Effector CD8-positive, alpha-beta T cell (primary cell): ENCODE data around the gene FUT6.

ENCODE experiments used
- DNase-seq: peaks from one replicate; lab custom pipeline; 2025; lab: John Stamatoyannopoulos, UW

FUT6 gene

DNA sequence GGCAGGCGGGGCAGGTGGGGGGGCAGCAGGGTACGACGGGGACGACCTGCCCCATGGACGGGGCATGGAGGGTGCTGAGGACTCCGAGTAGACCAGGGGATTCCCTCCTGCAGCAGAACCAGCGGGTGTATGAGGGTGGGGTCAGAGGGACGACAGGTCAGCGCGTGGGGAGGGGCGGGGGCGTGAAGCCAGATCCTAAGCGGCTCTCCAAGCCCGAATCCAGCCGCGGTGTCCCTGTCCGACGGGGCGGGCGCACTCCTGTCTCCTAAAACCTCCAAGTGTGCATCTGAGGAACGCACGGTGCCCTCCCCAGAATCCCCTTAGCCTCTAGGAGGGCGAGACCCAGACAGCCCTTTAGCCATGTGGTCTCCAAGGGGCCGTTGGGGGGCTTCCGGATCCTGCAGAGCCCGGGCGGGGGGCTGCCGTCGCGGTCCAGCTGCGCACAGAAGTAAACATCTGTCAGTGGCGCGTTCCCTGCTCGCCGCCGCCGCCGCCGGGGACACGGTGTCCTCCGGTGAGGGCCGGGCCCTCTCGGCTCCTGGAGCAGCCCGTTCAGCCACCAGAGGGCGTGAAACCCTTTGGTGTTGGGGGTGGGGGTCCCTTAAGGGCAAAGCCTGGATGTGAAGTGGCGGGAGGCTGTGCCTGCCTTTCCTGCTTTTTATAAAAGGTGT lies 33.9 kb downstream of the FUT6 start:
- DNase-seq = peak; percentile 64

DNA sequence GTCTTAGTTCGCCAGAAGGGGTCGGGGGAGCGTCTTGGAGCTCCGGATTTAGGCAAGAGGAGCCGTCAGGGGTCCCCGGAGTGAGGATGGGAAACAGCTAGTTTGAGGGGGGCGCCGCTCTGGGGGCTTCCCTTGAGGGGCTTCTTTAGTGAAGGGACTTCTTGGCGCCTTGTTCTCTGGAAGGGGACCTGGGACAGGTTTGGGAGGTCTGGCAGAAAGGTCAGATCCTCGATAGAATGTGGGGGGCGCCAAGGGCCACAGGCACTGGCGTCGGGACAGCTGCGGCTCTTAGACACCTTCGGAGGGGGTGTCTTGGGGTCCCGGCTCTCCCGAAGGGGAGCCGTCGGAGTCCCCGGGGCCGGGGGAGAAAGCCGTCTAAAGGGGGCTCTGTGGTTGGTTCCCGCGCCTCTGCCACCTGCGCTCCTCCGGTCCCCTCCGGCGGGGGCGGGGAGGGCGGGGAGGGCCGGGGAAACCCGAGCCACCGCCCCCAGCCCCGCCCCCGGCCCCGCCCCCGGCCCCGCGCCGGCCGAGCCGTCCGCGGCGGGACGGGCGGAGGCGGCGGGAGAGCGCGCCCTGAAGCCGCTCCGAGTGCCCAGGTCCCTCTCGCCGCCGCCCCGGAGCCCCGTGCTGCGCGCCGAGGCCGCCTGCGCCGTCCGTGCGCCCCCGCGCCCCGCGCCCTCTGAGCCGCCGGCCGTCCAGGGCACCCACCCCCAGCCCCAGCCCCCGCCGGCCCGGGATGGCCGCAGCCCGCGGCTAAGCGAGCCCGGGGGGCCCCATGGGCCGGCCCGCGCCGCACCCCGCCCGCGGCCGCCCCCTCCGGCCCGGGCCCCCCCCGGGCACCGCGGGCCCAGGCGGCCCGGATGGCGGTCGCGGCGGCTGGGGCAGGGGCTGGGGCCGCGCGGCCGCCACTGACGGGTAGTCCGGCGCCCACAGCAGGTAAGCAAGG lies 34.7 kb downstream of the FUT6 start, which contains the start of gene NRTN:
Gene NRTN, plus strand, starts transcription at position 552 of the 946 bp plus-strand sequence. CDS start 19,099 bp downstream, outside the sequence.
- DNase-seq = peak; percentile 53

GRCh38 chr19:5803752-5804515 lies 35.6 kb downstream of the FUT6 start:
- peak; percentile 90 for DNase-seq

- no peak for DNase-seq
Observed at GRCh38 chr19:5803441-5803751, 36.1 kb downstream of the FUT6 start.

DNA sequence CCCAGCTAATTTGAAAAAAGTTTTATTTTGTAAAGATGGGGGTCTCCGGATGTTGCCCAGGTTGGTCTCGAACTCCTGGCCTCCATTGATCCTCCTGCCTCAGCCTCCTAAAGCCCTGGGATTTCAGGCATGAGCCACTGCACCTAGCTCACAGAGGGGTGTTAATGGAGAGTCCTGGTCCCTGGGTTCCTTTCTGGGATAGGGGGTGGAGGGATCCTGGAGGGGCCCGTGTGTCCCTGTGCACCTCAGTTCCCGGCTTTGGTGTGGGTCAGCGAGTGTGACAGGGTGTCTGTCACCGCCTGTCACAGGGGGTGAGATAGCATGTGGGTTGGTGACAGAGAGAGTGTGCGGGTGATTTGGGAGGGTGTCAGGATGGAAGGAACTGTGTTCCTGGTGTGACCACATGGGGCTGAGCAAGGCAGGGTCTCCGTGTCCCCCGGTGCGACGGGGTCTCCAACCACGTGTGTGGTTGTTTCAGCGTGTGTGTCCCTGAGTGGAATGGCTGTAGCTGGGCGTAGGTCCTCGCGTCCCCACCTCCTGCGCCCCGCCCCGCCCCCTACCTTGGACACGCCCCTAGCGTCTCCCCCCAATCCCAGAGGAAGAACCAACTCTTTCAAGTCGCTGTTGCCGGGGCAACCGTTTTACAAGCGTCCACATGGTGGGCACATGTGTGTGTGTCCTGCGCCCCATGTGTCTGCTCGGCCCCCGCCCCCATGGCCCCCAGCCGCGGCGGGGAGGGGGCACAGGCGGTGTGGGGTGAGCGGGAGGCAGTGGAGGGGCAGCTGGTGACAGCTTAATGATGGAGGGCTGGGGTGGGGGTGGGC lies 37.5 kb downstream of the FUT6 start:
- DNase-seq = peak; percentile 18

GRCh38 chr19:5800361-5801270 lies 38.9 kb downstream of the FUT6 start:
- no peak for DNase-seq

DNA sequence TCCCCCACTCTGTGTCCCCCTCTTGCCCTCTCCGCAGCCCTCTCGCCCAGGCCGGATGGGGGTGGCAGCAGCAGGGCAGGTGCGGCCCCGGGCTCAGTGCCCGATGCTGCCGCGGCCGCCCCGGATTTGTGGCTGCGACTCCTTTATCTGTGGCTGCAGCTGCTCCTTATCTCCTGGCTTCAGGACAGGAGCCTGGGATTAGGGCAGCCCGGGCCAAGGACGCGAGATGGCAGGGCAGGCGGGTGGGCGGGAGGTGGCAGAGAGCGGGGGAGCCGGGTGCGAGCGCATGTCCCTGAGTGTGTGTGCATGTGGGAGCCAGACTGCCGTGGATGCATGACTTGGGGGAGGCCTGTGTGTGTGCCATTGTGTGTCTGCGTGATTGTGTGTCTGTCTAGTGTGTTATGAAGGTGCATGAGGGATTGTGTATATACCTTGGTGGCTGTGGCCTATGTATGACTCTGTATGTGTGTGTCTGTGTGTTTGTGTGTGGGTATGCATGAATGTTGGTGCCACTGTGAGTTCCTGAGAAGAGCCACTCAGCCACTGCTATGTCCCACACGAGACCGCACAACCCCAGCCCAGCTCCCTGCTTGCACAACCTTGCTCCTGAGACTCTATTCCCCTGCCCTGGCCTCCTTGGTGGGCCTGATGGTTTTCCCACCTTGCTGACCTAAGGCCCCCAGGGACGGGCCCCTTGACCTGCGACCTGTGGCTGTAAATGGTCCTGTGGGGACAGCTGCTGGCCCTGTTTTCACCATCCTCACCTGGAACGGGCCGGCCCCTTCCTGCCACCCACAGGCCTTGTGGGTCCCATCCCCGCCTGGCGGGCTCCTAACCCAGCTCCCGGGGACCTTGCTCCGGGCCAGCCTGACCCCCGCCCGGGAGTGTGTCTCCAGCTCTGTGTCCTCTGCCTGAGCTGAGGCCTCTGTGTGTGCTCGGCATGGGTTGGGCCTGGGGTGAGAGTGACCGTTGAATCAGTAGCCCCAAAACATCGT lies 40.0 kb downstream of the FUT6 start:
- DNase-seq = no peak

- no peak for DNase-seq
Observed at GRCh38 chr19:5798244-5798643, 41.3 kb downstream of the FUT6 start.

- DNase-seq = no peak
Observed at GRCh38 chr19:5795382-5795919, 44.1 kb downstream of the FUT6 start.

DNA sequence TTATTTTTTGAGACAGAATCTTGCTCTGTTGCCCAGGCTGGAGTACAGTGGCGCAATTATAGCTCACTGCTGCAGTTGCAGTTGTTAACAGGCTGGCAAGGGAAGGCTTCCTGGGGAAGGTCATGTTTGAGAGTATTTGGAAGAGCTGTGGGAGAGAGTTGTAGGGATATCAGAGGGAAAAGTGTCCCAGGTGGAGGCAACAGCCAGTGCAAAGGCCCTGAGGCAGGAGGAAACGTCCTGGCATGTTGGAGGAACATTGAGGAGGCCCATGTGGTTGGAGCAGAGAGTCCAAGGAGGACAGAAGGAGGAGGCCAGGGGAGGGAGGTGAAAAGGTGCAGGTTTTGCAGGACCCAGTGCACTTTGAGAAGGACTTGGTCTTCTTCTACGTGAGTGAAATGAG lies 46.3 kb downstream of the FUT6 start:
- no peak for DNase-seq

DNA sequence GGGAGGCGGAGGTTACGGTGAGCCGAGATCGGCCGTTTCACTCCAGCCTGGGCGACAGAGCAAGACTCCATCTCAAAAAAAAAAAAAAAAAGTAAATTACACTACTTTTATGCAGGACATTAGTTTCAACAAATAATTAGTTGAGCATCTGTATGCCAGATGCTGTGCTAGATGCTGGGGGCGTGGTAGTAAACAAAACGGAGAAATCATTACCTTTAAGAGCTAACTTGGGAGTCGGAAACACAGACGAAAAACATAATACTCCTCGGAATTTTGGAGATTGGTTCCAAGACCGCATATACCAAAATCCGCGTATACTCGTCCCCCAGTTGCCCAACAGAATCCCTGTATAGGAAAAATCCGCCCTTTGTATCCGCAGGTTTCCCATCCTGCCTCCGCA lies 47.3 kb downstream of the FUT6 start:
- DNase-seq = no peak

DNA sequence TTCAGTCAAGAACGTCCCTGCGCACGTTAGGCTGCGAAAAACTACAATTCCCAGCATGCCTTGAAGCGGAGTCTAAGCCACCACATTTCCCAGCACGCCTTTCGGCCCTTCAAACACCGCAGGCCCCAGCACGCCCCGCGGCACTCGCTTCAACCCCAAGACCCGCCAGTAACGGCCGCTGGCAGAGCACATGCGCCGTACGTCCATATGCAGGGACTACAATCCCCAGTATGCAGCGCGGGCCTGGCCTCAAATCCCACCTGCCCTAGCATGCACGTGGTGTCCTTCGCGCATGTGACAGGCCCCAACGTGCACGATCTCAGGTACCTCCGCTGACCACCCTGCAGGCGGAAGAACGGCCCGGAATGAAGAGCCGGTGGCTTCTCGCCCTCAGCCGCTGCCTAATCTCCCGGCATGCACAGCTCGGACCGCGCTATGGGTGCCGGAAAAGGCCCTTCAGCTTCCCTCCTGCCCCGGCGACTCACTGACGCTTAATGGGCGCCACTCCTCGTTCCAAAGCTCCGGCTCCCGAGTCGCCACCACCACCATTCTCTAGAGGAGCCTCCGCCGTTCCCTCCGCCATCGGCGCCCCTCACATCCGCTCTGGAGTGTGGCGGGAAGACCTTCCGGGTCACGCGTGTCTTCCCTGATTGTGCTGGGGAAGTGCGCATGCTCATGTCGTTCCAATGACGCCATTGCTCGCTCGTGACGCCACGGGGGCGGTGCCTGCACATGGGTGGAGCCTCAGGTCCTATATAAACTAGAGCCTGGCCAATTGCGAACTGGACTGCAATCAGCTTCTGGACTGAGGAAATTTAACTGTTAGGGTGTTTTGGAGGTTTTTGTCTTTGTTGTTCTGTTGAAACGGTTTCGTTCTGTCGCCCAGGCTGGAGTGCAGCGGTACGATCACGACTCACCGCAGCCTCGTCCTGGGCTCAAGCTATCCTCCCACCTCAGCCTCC lies 48.7 kb downstream of the FUT6 start, which contains the start of gene DUS3L:
Gene DUS3L, minus strand, starts transcription at position 605 of the 962 bp plus-strand sequence. Its CDS starts 22 bp downstream, at position 583.
- peak; percentile 91 for DNase-seq

GRCh38 chr19:5789886-5790558 lies 49.5 kb downstream of the FUT6 start:
- DNase-seq = no peak

GRCh38 chr19:5789351-5789761 lies 50.1 kb downstream of the FUT6 start:
- no peak for DNase-seq

DNA sequence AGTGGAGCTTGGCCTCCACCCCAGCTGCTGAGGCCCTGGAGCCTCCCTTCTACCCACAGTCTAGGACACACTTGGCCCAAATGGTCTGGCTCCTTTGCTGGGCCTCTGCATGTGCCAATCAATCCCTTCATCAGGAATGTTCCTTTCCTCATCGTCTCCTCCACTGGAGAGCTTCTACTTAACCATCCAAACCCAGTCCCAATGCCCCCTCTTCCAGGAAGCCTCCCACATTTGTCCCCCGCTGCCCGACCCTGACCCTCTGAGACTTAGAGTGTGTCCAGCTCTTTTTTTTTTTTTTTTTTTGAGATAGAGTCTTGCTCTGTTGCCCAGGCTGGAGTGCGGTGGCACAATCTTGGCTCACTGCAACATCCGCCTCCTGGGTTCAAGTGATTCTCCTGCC lies 51.1 kb downstream of the FUT6 start:
- no peak for DNase-seq

DNA sequence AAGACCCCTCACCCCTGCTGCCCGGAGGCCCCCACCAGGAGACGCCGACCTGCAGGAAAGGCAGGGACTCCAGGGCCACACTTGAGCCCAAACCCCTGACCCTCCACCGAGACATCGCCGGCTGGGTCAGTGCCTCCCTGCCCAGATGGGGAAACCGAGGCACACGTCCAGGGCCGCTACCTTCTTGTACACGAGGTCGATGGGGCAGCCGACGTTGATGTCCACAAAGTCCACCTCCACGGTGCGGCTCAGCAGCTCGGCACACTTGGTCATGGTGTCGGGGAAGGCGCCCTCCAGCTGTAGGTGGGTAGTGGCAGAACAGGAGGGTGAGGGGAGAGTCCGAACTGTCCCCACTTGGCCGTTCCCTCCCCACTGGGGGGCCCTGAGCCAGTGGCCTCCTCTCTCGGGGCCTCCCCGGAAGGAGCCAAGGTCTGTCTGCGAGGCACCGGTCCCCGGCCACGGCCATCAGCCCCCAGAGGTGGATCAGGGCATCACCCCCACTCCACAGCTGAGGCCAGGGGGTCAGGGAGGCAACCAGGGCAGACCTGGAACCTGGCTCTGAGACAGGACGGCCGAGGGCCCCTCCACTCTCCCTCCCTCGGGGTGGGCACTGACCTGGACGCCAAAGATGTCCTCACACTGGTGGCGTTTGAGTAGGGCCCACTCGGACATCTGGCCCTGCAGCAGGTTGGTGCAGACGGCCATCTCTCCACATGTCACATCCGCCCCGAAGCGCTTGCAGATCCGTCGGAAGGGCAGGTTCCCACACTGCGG lies 51.9 kb downstream of the FUT6 start:
- DNase-seq = no peak
